KOPT-K1 (cell line): ENCODE results near the gene LARGE1.

Experiments
- H3K27ac ChIP-seq: fragments of 200-600 bp; sonication (generic); 2 replicates; pipeline ENCODE4 v1.5.1; 2016; ENCODE audit warnings: antibody characterized with exemption, mild to moderate bottlenecking, low read depth, low read length; ENCODE audit not compliant: poor library complexity, severe bottlenecking
- H3K36me3 ChIP-seq: fragments of 200-600 bp; sonication (generic); 2 replicates; pipeline ENCODE4 v1.5.1; 2017; ENCODE audit warnings: antibody characterized with exemption, mild to moderate bottlenecking, low read length, moderate library complexity; ENCODE audit not compliant: insufficient read depth
- H3K9me3 ChIP-seq: fragments of 200-600 bp; sonication (generic); 2 replicates; pipeline ENCODE4 v1.5.1; 2017; ENCODE audit warnings: antibody characterized with exemption, low read length, mild to moderate bottlenecking; ENCODE audit not compliant: insufficient read depth, poor library complexity, severe bottlenecking

The LARGE1 gene

GRCh38 chr22:33717694-33718396 lies 202.4 kb downstream of the LARGE1 start:
- Histone ChIP-seq H3K27ac (no peak overlapping the region), H3K9me3 (peaks cover 8% of the 10 kb centered on the region), H3K36me3 (no peaks in the 10 kb centered on the region)

- H3K9me3 ChIP-seq: peaks cover 8% of the 10 kb centered on the region
- no peak overlapping the region for H3K27ac ChIP-seq
- H3K36me3 ChIP-seq: no peaks in the 10 kb centered on the region
Measured at GRCh38 chr22:33715237-33715985, 204.9 kb downstream of the LARGE1 start.

- H3K9me3 ChIP-seq: peaks cover 8% of the 10 kb centered on the region
- no peaks in the 10 kb centered on the region for H3K36me3 ChIP-seq
- H3K27ac ChIP-seq: no peak overlapping the region
Measured at GRCh38 chr22:33710326-33710725, 209.9 kb downstream of the LARGE1 start.

GRCh38 chr22:33707581-33707980 lies 212.7 kb downstream of the LARGE1 start:
- no peaks in the 10 kb centered on the region for H3K36me3 ChIP-seq
- no peak overlapping the region for H3K27ac ChIP-seq

GRCh38 chr22:33706100-33706499 lies 214.2 kb downstream of the LARGE1 start:
- H3K36me3 ChIP-seq: no peaks in the 10 kb centered on the region
- no peak overlapping the region for H3K27ac ChIP-seq
- H3K9me3 ChIP-seq: no peaks in the 10 kb centered on the region

More at GRCh38 chr22:33707581-33707980, 212.7 kb downstream of the LARGE1 start:
- no peaks in the 10 kb centered on the region for H3K9me3 ChIP-seq

- Histone ChIP-seq H3K9me3 (no peaks in the 10 kb centered on the region), H3K27ac (no peak overlapping the region), H3K36me3 (no peaks in the 10 kb centered on the region)
Measured at GRCh38 chr22:33699176-33699575, 221.1 kb downstream of the LARGE1 start.

GRCh38 chr22:33697640-33698039 lies 222.6 kb downstream of the LARGE1 start:
- Histone ChIP-seq H3K9me3 (no peaks in the 10 kb centered on the region), H3K36me3 (no peaks in the 10 kb centered on the region), H3K27ac (no peak overlapping the region)

GRCh38 chr22:33691057-33691630 lies 229.1 kb downstream of the LARGE1 start:
- Histone ChIP-seq H3K9me3 (no peaks in the 10 kb centered on the region), H3K27ac (no peak overlapping the region), H3K36me3 (no peaks in the 10 kb centered on the region)

- Histone ChIP-seq H3K27ac (no peak overlapping the region), H3K9me3 (no peaks in the 10 kb centered on the region), H3K36me3 (no peaks in the 10 kb centered on the region)
Measured at GRCh38 chr22:33688903-33689302, 231.4 kb downstream of the LARGE1 start.

- H3K9me3 ChIP-seq: no peaks in the 10 kb centered on the region
- no peak overlapping the region for H3K27ac ChIP-seq
- H3K36me3 ChIP-seq: no peaks in the 10 kb centered on the region
Measured at GRCh38 chr22:33687464-33687863, 232.8 kb downstream of the LARGE1 start.

- H3K27ac ChIP-seq: no peak overlapping the region
- H3K9me3 ChIP-seq: no peaks in the 10 kb centered on the region
- H3K36me3 ChIP-seq: no peaks in the 10 kb centered on the region
Measured at GRCh38 chr22:33684087-33684486, 236.2 kb downstream of the LARGE1 start.

GRCh38 chr22:33682927-33683326 lies 237.3 kb downstream of the LARGE1 start:
- no peak overlapping the region for H3K27ac ChIP-seq
- no peaks in the 10 kb centered on the region for H3K9me3 ChIP-seq
- no peaks in the 10 kb centered on the region for H3K36me3 ChIP-seq

GRCh38 chr22:33680632-33681031 lies 239.6 kb downstream of the LARGE1 start:
- H3K27ac ChIP-seq: no peak overlapping the region
- H3K9me3 ChIP-seq: no peaks in the 10 kb centered on the region
- no peaks in the 10 kb centered on the region for H3K36me3 ChIP-seq

- H3K36me3 ChIP-seq: no peaks in the 10 kb centered on the region
- H3K27ac ChIP-seq: no peak overlapping the region
- H3K9me3 ChIP-seq: no peaks in the 10 kb centered on the region
Measured at GRCh38 chr22:33678523-33678922, 241.8 kb downstream of the LARGE1 start.

GRCh38 chr22:33677536-33677935 lies 242.7 kb downstream of the LARGE1 start:
- Histone ChIP-seq H3K27ac (no peak overlapping the region), H3K9me3 (no peaks in the 10 kb centered on the region), H3K36me3 (no peaks in the 10 kb centered on the region)
